SK-N-SH (cell line): Measurements from ENCODE around the gene TRAF7. TPM values are rescaled to one million over a fixed set of nuclear protein-coding genes. Genes with fewer than 3 reads are reported as not detected.

Source experiments
- CTCF ChIA-PET: fragments of 300-600, 350-600 bp; formaldehyde crosslinking; extraction: SDS; loops from one replicate; lab custom pipeline; 2021; lab: Yijun Ruan, JAX
- POLR2A ChIA-PET: fragments of 350-600 bp; sonication (Branson Sonifier 250); formaldehyde crosslinking; extraction: SDS; loops from one replicate; lab custom pipeline; 2020; ENCODE audit warnings: antibody characterized with exemption, inconsistent platforms; lab: Yijun Ruan, JAX
- DNase-seq: peaks from one replicate; pipeline ENCODE4 v3.0.0; 2012
- H2AFZ ChIP-seq: fragments of 200-600 bp; sonication (generic); 2 replicates; pipeline ENCODE4 v1.8.1; 2016; ENCODE audit warnings: antibody characterized with exemption, mild to moderate bottlenecking, low read depth
- H3F3A ChIP-seq: fragments of 200-600 bp; sonication (generic); replicated peaks from 2 replicates; pipeline ENCODE3; 2016; ENCODE audit warnings: antibody characterized with exemption, mild to moderate bottlenecking; ENCODE audit not compliant: insufficient read depth
- H3K27ac ChIP-seq, 2 experiments: fragments of 200-500 bp in 1 of 2; fragments of 200-600 bp in 1 of 2; sonication (Bioruptor generic) in 1 of 2; sonication (generic), shearing (Covaris generic) in 1 of 2; 2 replicates each; pipeline versions ENCODE4 v1.5.1 to v1.6.1; 2014 to 2016; ENCODE audit warnings: low read depth in 2 of 2, inconsistent platforms in 1 of 2, low read length in 1 of 2, mild to moderate bottlenecking in 1 of 2, mixed read lengths in 1 of 2
- H3K27me3 ChIP-seq: fragments of 200-600 bp; sonication (generic), shearing (Covaris generic); 2 replicates; pipeline ENCODE4 v1.6.1; 2016; ENCODE audit warnings: mixed run types; ENCODE audit not compliant: insufficient read depth
- H3K36me3 ChIP-seq, 2 experiments: fragments of 200-500 bp in 1 of 2; fragments of 200-600 bp in 1 of 2; sonication (Bioruptor generic) in 1 of 2; sonication (generic) in 1 of 2; replicated peaks in 1 of 2; 2 replicates each; pipeline versions ENCODE3 to v1.5.1; 2014 to 2016; ENCODE audit warnings: low read length in 1 of 2, mild to moderate bottlenecking in 1 of 2; ENCODE audit not compliant: insufficient read depth in 2 of 2, control insufficient read depth in 1 of 2
- H3K4me1 ChIP-seq, 2 experiments: fragments of 200-500 bp in 1 of 2; fragments of 200-600 bp in 1 of 2; sonication (Bioruptor generic) in 1 of 2; sonication (generic), shearing (Covaris generic) in 1 of 2; 2 replicates each; pipeline versions ENCODE4 v1.5.1 to v1.6.1; 2014 to 2016; ENCODE audit warnings: low read depth in 1 of 2, low read length in 1 of 2, mixed run types in 1 of 2; ENCODE audit not compliant: insufficient read depth in 2 of 2, control insufficient read depth in 1 of 2
- H3K4me2 ChIP-seq: fragments of 200-600 bp; sonication (generic), shearing (Covaris generic); 2 replicates; pipeline ENCODE4 v1.6.1; 2017; ENCODE audit warnings: mixed run types
- H3K4me3 ChIP-seq, 2 experiments: fragments of 200-500 bp in 1 of 2; fragments of 200-600 bp in 1 of 2; sonication (Bioruptor generic) in 1 of 2; sonication (generic), shearing (Covaris generic) in 1 of 2; 2 replicates each; pipeline versions ENCODE4 v1.5.1 to v1.8.1; 2014 to 2016; ENCODE audit warnings: low read depth in 2 of 2, inconsistent platforms in 1 of 2, low read length in 1 of 2, mild to moderate bottlenecking in 1 of 2, mixed read lengths in 1 of 2, moderate library complexity in 1 of 2
- H3K79me2 ChIP-seq: fragments of 200-600 bp; sonication (generic); 2 replicates; pipeline ENCODE4 v1.8.1; 2017; ENCODE audit warnings: mild to moderate bottlenecking; ENCODE audit not compliant: insufficient read depth
- H3K9ac ChIP-seq: fragments of 200-600 bp; sonication (generic); 2 replicates; pipeline ENCODE4 v1.6.1; 2017; ENCODE audit warnings: mixed run types
- H3K9me2 ChIP-seq: fragments of 200-600 bp; sonication (generic); 2 replicates; pipeline ENCODE4 v1.6.1; 2017; ENCODE audit warnings: mixed run types
- H3K9me3 ChIP-seq: fragments of 200-600 bp; sonication (generic); 2 replicates; pipeline ENCODE4 v1.6.1; 2017; ENCODE audit warnings: mixed run types, mild to moderate bottlenecking, moderate library complexity
- H4K20me1 ChIP-seq: fragments of 200-600 bp; sonication (generic); 2 replicates; pipeline ENCODE4 v1.6.1; 2017; ENCODE audit warnings: mild to moderate bottlenecking, mixed run types; ENCODE audit not compliant: insufficient read depth
- EP300 ChIP-seq, 2 experiments: IDR thresholded peaks; 2 replicates each; pipeline versions ENCODE4 v1.4.0 to v1.6.1; 2012; ENCODE audit warnings: borderline replicate concordance in 1 of 2, low read depth in 1 of 2, low read length in 1 of 2
- EZH2phosphoT487 ChIP-seq: fragments of 200-600 bp; sonication (generic); IDR thresholded peaks from 2 replicates; pipeline ENCODE4 v1.6.1; 2017; ENCODE audit warnings: low read depth, mixed run types, mild to moderate bottlenecking, antibody characterized with exemption, moderate library complexity, borderline replicate concordance
- FOSL2 ChIP-seq: IDR thresholded peaks from 2 replicates; pipeline ENCODE4 v1.4.0; 2012; ENCODE audit warnings: low read depth, mild to moderate bottlenecking, moderate library complexity, borderline replicate concordance
- FOXJ3 ChIP-seq: sonication (generic); formaldehyde crosslinking; IDR thresholded peaks from 2 replicates; pipeline ENCODE4 v1.5.1; 2020; ENCODE audit warnings: mild to moderate bottlenecking, missing genetic modification reagents
- FOXM1 ChIP-seq: IDR thresholded peaks from 2 replicates; pipeline ENCODE4 v1.4.0; 2012; ENCODE audit warnings: low read depth, mild to moderate bottlenecking
- GATA2 ChIP-seq: sonication (generic); formaldehyde crosslinking; IDR thresholded peaks from 2 replicates; pipeline ENCODE4 v1.5.0; 2020; ENCODE audit warnings: mild to moderate bottlenecking, missing genetic modification reagents
- JUND ChIP-seq: IDR thresholded peaks from 2 replicates; pipeline ENCODE4 v1.4.0; 2012
- MEF2A ChIP-seq: IDR thresholded peaks from 2 replicates; pipeline ENCODE4 v1.4.0; 2012; ENCODE audit warnings: low read depth, borderline replicate concordance
- MXI1 ChIP-seq: IDR thresholded peaks from 2 replicates; pipeline ENCODE4 v1.6.1; 2012; ENCODE audit warnings: mild to moderate bottlenecking, low read depth, low read length, improper control_type of control experiment
- NFIC ChIP-seq: IDR thresholded peaks from 2 replicates; pipeline ENCODE4 v1.4.0; 2012; ENCODE audit warnings: borderline replicate concordance
- RAD21 ChIP-seq: IDR thresholded peaks from 2 replicates; pipeline ENCODE4 v1.6.1; 2012; ENCODE audit warnings: mild to moderate bottlenecking, low read length
- RCOR1 ChIP-seq: fragments of 150-350 bp; IDR thresholded peaks from 2 replicates; pipeline ENCODE4 v1.6.1; 2017; ENCODE audit warnings: antibody characterized with exemption, low read length
- RFX5 ChIP-seq: IDR thresholded peaks from 2 replicates; pipeline ENCODE4 v1.6.1; 2012; ENCODE audit warnings: mild to moderate bottlenecking, improper control_type of control experiment, low read length
- RXRA ChIP-seq: IDR thresholded peaks from 2 replicates; pipeline ENCODE4 v1.4.0; 2012; ENCODE audit warnings: low read depth, mild to moderate bottlenecking, borderline replicate concordance
- SIN3A ChIP-seq: IDR thresholded peaks from 2 replicates; pipeline ENCODE4 v1.6.1; 2012; ENCODE audit warnings: low read depth, mild to moderate bottlenecking, low read length, moderate library complexity, borderline replicate concordance
- SMC3 ChIP-seq: IDR thresholded peaks from 2 replicates; pipeline ENCODE4 v1.6.1; 2012; ENCODE audit warnings: low read depth, low read length, improper control_type of control experiment
- TAF1 ChIP-seq: IDR thresholded peaks from 2 replicates; pipeline ENCODE4 v1.6.1; 2012; ENCODE audit warnings: low read depth, mild to moderate bottlenecking, low read length, moderate library complexity, borderline replicate concordance
- TCF12 ChIP-seq: IDR thresholded peaks from 2 replicates; pipeline ENCODE4 v1.4.0; 2012
- TEAD4 ChIP-seq: IDR thresholded peaks from 2 replicates; pipeline ENCODE4 v1.4.0; 2012; ENCODE audit warnings: mild to moderate bottlenecking, borderline replicate concordance; ENCODE audit not compliant: insufficient read depth
- USF1 ChIP-seq: IDR thresholded peaks from 2 replicates; pipeline ENCODE4 v1.4.0; 2012; ENCODE audit warnings: low read depth, borderline replicate concordance
- ZBTB33 ChIP-seq: IDR thresholded peaks from 2 replicates; pipeline ENCODE4 v1.4.0; 2012; ENCODE audit warnings: low read depth, borderline replicate concordance
- WGBS: methylation state at CpG from one replicate; pipeline ENCODE4 v1.1.6; 2017; ENCODE audit warnings: low lambda C conversion rate; 5-methylcytosine and 5-hydroxymethylcytosine counted together
- polyA plus RNA-seq, 3 experiments: library from polyadenylated mRNA; depleted of rRNA; stranded (reverse); fragments of >200 nt; gene quantifications; 2 replicates each; pipeline ENCODE4 v1.2.3, GENCODE V29; 2012

Gene TRAF7
- polyA plus RNA-seq, 1 of the 3 experiments (the other 2 are of a cell fraction) = 73.0 TPM

GRCh38 chr16:2209258-2210008, 53.9 kb downstream of the TRAF7 start:
- Histone ChIP-seq H3F3A (peaks cover 10% of the 10 kb centered on the region), H3K4me2 (no peak overlapping the region), H2AFZ (no peak overlapping the region), H3K79me2 (peaks cover 34% of the 10 kb centered on the region), H3K4me1 (peaks cover 11 to 40% of the 10 kb centered on the region in 2 experiments; a peak in 3 of 4 replicates), H3K4me3 (no peak overlapping the region), H3K36me3 (peaks cover 0 to 36% of the 10 kb centered on the region in 2 experiments), H3K9me2 (no peaks in the 10 kb centered on the region), H4K20me1 (peaks cover 11% of the 10 kb centered on the region; the same call in 1 of the 2 replicates), H3K9me3 (no peaks in the 10 kb centered on the region), H3K9ac (no peak overlapping the region), H3K27ac (no peak overlapping the region), H3K27me3 (no peaks in the 10 kb centered on the region)
- POLR2A ChIA-PET = interaction anchor here (0.6 kb wide), 1 partner anchor 13 kb away, joined by 8 read pairs; no protein-coding TSS in a partner anchor
- no peak for DNase-seq
- CTCF ChIA-PET = interaction anchor here (1.1 to 2.0 kb wide), 2 partner anchors 14 to 187 kb away, joined by 3 to 9 read pairs; no protein-coding TSS in a partner anchor
- TF ChIP-seq RAD21 = no peak
- no peak for TF ChIP-seq EZH2phosphoT487
- TF ChIP-seq SIN3A = no peak
- no peak for TF ChIP-seq NFIC
- TF ChIP-seq FOSL2 = no peak
- TF ChIP-seq TCF12 = no peak
- no peak for TF ChIP-seq SMC3
- TF ChIP-seq RXRA = no peak
- TF ChIP-seq GATA2 (CRISPR knock-in tag) = no peak
- WGBS = 88% methylated on average over 18 of the region's 29 CpGs

GRCh38 chr16:2210009-2210332, 54.4 kb downstream of the TRAF7 start:
- H3K4me3 ChIP-seq = no peak overlapping the region
- H3K9me2 ChIP-seq = no peaks in the 10 kb centered on the region
- H2AFZ ChIP-seq = no peak overlapping the region
- H3K4me1 ChIP-seq = peaks cover 11 to 36% of the 10 kb centered on the region in 2 experiments; a peak in 2 of 4 replicates
- POLR2A ChIA-PET = interaction anchor here (0.6 kb wide), 1 partner anchor 12 kb away, joined by 8 read pairs; no protein-coding TSS in a partner anchor
- H3K79me2 ChIP-seq = peaks cover 34% of the 10 kb centered on the region
- H3K27me3 ChIP-seq = no peaks in the 10 kb centered on the region
- no peak overlapping the region for H3K27ac ChIP-seq
- H3K36me3 ChIP-seq = peaks cover 0 to 36% of the 10 kb centered on the region in 2 experiments
- no peak overlapping the region for H3K9ac ChIP-seq
- CTCF ChIA-PET = interaction anchor here (2.0 kb wide), 1 partner anchor 15 kb away, joined by 9 read pairs; no protein-coding TSS in a partner anchor
- no peak for DNase-seq
- H3K4me2 ChIP-seq = no peak overlapping the region
- H4K20me1 ChIP-seq = peaks cover 11% of the 10 kb centered on the region; the same call in 1 of the 2 replicates
- peaks cover 4% of the 10 kb centered on the region for H3F3A ChIP-seq
- no peak for TF ChIP-seq TAF1
- TF ChIP-seq NFIC = no peak
- no peak for TF ChIP-seq JUND
- TF ChIP-seq EP300 (IDR thresholded peaks at IDR 0.05; ENCODE audit: borderline replicate concordance in 1 of 2, low read depth in 1 of 2, low read length in 1 of 2) = no peak
- TF ChIP-seq MEF2A = no peak
- no peak for TF ChIP-seq RXRA
- TF ChIP-seq USF1 = no peak
- TF ChIP-seq RFX5 = no peak
- TF ChIP-seq MXI1 = no peak
- no peak for TF ChIP-seq FOXJ3 (CRISPR knock-in tag)
- no peak for TF ChIP-seq FOSL2
- TF ChIP-seq SMC3 = no peak
- no peak for TF ChIP-seq RCOR1
- no peak for TF ChIP-seq FOXM1
- TF ChIP-seq EZH2phosphoT487 = no peak
- TF ChIP-seq TEAD4 = no peak
- TF ChIP-seq ZBTB33 = no peak
- TF ChIP-seq SIN3A = no peak
- no peak for TF ChIP-seq RAD21
- TF ChIP-seq TCF12 = no peak
- 93% methylated on average over 10 of the region's 17 CpGs for WGBS
- no peaks in the 10 kb centered on the region for H3K9me3 ChIP-seq
